Cardiac fibroblast (primary cell): ENCODE data around the gene HGFAC.
A peak's percentile ranks its signal among the peaks of the same experiment; 100 is the strongest.

Experiments
- DNase-seq, 2 donors: peaks; one replicate each; pipeline versions ENCODE4 v3.0.0 to v3.0.0-alpha.2; 2010; ENCODE audit warnings: low read depth in 2 of 2
- H3K4me3 ChIP-seq, 2 donors: replicated peaks in 1 of 2; 1 replicate in 1 of 2; 2 replicates in 1 of 2; pipeline ENCODE4 v1.5.1; 2011; ENCODE audit warnings: low read depth in 2 of 2, low read length in 2 of 2, mild to moderate bottlenecking in 2 of 2, moderate library complexity in 1 of 2
- CTCF ChIP-seq: IDR thresholded peaks from one replicate; pipeline ENCODE4 v1.5.1; 2011; ENCODE audit warnings: low read depth, mild to moderate bottlenecking, low read length, inconsistent platforms

The HGFAC gene

DNA sequence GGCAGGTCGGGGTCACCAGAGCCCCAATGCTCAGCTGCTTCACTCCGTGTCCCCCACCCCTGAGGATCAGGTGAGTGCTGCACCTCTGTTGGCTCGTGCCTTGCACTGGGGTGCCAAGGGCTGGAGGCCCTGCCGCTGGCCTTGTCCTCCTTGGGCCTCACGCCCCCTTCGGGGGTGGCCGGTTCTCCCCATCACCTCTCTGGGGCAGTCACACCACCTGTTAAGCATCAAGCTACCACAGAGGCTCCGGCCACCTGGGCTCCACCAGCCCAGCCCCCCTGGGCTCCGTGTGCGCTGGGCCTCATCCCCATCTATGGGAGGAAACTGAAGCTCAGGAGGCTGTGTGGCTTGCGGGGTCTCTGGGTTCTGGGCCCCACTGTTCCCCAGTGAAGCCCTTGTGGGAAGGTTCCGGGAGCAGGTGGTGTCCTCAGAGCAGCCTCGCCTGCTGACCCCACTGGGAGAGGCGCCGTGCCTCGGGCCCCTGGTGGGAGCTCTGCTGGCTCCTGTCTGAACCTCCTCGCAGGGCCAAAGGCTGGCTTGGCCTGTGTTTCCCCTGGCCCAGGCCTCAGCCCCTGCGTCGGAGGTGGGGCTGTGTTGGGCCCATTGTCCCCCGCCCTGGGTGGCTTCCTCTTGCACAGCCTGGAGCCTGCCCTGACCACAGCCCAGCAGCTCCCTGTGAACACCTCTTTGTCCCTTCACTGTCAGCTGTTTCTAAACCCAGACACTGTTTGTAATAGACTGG lies 52.1 kb downstream of the HGFAC start:
- no peak for DNase-seq
- no peak for TF ChIP-seq CTCF
- H3K4me3 ChIP-seq, result no peak overlapping the region

- TF ChIP-seq CTCF, result no peak
- DNase-seq, result peak in 1 of 2 donors; percentile 7
- no peak overlapping the region for H3K4me3 ChIP-seq
Observed at GRCh38 chr4:3494462-3494871, 52.7 kb downstream of the HGFAC start.

GRCh38 chr4:3495204-3495975 lies 53.6 kb downstream of the HGFAC start:
- DNase-seq, result no peak
- TF ChIP-seq CTCF, result no peak

GRCh38 chr4:3496021-3496420 lies 54.3 kb downstream of the HGFAC start:
- no peak for TF ChIP-seq CTCF
- no peak for DNase-seq
- H3K4me3 ChIP-seq, result no peak overlapping the region

More at GRCh38 chr4:3495204-3495975, 53.6 kb downstream of the HGFAC start:
- H3K4me3 ChIP-seq, result no peak overlapping the region

GRCh38 chr4:3497095-3497494 lies 55.3 kb downstream of the HGFAC start:
- DNase-seq, result no peak
- H3K4me3 ChIP-seq, result no peak overlapping the region
- no peak for TF ChIP-seq CTCF

DNA sequence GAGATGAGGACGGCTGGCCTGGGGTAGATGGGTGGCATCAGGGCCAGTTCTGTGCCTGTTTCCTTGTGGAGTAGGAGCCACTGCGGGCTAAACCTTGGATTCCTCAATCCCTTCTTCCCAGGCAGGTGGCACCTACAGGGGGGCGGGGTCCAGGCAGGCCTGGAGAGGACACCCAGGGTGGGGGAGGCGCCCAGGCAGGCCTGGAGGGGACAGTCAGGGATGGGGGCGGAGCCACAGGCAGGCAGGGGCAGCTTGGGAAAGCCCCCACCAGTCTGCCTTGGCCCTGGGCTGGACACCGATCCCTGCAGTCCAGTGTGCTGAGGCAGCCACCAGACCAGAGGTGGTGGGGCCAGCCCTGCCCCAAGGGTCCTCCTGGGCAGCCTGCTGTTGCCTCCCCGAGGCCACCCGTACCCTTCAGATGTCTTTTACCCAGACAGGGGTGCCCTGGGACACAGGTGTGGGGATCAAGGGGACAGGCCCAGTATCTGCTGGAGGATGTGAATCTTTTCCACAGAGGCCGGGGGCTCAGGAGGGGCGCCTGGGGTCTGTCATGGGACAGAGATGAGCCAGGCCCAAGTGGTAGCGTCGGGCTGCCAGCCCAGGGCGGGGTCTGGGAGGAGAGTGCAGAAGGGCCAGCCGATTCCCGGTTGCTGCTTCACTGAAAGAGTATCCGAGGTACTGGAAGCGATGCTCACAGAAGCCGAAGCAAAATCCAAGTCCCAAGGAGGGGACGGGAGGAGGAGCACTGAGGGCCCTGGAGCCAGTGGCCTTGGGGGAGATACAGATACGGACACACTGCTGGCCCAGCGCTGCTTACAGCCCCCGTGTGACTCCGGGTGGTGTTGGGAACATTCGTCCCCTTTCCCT lies 56.0 kb downstream of the HGFAC start:
- no peak overlapping the region for H3K4me3 ChIP-seq
- no peak for DNase-seq
- TF ChIP-seq CTCF, result no peak
